Measurements from ENCODE around the gene GPR62.

DNA sequence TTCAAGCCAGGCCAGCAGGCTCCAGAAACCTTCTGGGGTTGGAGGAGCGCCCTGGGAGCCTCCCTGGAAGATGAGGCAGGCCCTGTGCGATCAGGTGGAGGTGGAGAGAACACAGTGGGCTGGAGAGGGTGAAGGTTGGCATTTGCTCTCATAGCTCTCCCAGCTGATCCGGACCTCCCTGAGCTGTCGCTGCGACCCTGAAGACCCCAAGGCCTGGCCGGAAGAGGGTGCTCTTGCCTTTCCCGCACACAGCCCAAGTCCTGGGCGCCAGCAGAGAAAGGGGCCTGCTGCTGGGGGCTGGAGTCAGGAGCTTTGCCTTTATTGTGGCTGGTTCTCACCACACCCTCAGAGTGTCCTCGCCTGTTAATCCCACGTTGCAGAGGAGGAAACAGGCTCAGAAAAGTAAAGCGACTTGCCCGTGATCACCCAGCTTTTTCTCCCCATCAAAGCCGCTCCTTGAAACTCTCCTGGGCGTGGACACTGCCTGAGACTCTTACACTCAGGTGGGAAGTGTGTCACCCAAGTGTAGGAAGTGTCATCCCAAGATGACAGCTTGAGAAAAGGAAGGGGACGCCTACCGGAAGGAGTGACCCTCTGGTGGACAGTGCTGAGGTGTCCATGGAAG lies 49.1 kb downstream of the GPR62 start:
- TF ChIP-seq EZH2 (IDR thresholded peaks at IDR 0.05; ENCODE audit: borderline replicate concordance, low read depth, low read length, severe bottlenecking): no peak
- TF ChIP-seq JUN (IDR thresholded peaks at IDR 0.05; ENCODE audit: borderline replicate concordance, insufficient read depth, insufficient read length, low read depth): no peak
- TF ChIP-seq POLR2A (IDR thresholded peaks at IDR 0.05; ENCODE audit: low read depth, low read length): no peak
- TF ChIP-seq, protein P1, sequence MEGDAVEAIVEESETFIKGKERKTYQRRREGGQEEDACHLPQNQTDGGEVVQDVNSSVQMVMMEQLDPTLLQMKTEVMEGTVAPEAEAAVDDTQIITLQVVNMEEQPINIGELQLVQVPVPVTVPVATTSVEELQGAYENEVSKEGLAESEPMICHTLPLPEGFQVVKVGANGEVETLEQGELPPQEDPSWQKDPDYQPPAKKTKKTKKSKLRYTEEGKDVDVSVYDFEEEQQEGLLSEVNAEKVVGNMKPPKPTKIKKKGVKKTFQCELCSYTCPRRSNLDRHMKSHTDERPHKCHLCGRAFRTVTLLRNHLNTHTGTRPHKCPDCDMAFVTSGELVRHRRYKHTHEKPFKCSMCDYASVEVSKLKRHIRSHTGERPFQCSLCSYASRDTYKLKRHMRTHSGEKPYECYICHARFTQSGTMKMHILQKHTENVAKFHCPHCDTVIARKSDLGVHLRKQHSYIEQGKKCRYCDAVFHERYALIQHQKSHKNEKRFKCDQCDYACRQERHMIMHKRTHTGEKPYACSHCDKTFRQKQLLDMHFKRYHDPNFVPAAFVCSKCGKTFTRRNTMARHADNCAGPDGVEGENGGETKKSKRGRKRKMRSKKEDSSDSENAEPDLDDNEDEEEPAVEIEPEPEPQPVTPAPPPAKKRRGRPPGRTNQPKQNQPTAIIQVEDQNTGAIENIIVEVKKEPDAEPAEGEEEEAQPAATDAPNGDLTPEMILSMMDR (IDR thresholded peaks at IDR 0.05; ENCODE audit: extremely low read depth in 1 of 2, insufficient read depth in 1 of 2, low read depth in 1 of 2, low read length in 2 of 2): peak; percentile 24 to 42
- TF ChIP-seq, protein P2, sequence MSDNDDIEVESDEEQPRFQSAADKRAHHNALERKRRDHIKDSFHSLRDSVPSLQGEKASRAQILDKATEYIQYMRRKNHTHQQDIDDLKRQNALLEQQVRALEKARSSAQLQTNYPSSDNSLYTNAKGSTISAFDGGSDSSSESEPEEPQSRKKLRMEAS (IDR thresholded peaks at IDR 0.05; ENCODE audit: insufficient read depth, insufficient read length): no peak
- no peak for TF ChIP-seq POLR2AphosphoS5 (IDR thresholded peaks at IDR 0.05; ENCODE audit: insufficient read depth, low read depth, low read length)
- TF ChIP-seq FOS (IDR thresholded peaks at IDR 0.05; ENCODE audit: borderline replicate concordance, insufficient read depth, low read length): no peak
- TF ChIP-seq GATA2 (IDR thresholded peaks at IDR 0.05; ENCODE audit: insufficient read depth, insufficient read length, low read depth, low read length): no peak
- TF ChIP-seq MYC (IDR thresholded peaks at IDR 0.05; ENCODE audit: low read depth, low read length): no peak

Measured in endothelial cell of umbilical vein (primary cell).